Spleen (tissue), 7 donors: ENCODE data around the gene SPTBN5.

Source experiments
- CTCF ChIP-seq, 11 experiments: fragments of 200-600 bp in 7 of 11; fragments of 450-650 bp in 4 of 11; sonication (generic) in 4 of 11; IDR thresholded peaks in 8 of 11; conservative IDR thresholded peaks in 3 of 11; 1 replicate in 7 of 11; 2 replicates in 4 of 11; pipeline versions ENCODE4 v1.4.0 to v1.8.0; 2016 to 2021; ENCODE audit warnings: antibody characterized with exemption in 11 of 11, inconsistent platforms in 4 of 11, mild to moderate bottlenecking in 1 of 11
- POLR2A ChIP-seq, 3 donors: fragments of 450-650 bp; IDR thresholded peaks; one replicate each; pipeline ENCODE4 v1.5.1; 2017; ENCODE audit warnings: antibody characterized with exemption in 3 of 3, mild to moderate bottlenecking in 1 of 3
- POLR2AphosphoS5 ChIP-seq, 3 donors: sonication (generic); formaldehyde crosslinking; IDR thresholded peaks; one replicate each; pipeline ENCODE4 v1.5.1; 2017; ENCODE audit warnings: antibody characterized with exemption in 3 of 3
- donor health status: DM: no; HTN: no; CAD: no; lungs with moderate emphysema.
- donor health status: DM: no; HTN: no; CAD: no.
- donor health status: DM: no; HTN: no; CAD: no.

- TF ChIP-seq CTCF (IDR thresholded peaks at IDR 0.05 in 8 of 11, conservative IDR thresholded peaks at IDR 0.05 in 3 of 11) = no peak
- TF ChIP-seq POLR2AphosphoS5 (IDR thresholded peaks at IDR 0.05) = no peak
- no peak for TF ChIP-seq POLR2A (IDR thresholded peaks at IDR 0.05)
These were observed 84.7 kb downstream of the SPTBN5 start for GRCh38 chr15:41809121-41809520.
